ENCODE data around the gene NLRC5.
"Not testable (repeated sequence)": the region's sequence is repeated elsewhere in the genome, so short reads cannot be mapped to it uniquely, and the experiment has no call there.

NLRC5 gene

DNA sequence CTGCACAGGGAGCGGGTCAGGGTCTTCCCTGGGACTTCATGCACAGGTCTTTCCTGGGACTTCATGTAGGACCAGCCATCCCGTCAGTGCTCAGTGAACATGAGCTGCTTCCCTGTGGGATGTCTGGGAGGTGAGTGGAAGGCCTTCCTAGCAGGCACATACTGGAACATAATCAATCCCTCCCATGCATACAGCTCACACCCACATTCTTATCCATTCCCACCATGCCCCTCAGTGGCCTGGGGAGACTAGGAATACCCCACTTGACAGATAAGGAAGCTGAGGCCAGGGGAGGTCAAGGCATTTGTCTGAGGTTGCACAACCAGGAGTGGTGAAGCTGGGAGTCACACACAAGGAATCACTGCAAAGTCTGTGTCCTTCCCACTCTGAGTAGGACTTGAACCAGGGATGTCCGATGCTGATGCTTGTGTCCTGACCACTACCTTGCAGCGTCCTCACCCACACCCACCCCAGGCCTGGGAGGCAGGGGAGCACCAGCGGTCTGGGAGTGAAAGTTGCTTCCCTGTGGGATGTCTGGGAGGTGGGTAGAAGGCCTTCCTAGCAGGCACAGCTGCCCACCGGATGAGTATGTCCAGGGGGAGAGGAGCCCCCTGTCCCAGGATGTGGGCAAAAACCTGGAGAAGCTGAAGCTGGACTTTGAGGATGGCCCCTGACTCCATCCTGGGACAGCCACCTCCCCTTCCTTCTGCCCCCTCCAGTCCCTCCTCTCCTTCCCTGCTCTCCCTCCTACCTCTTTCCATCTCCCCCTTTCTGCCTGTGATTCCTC, 1.0 kb upstream of the NLRC5 start:
- H3K27ac ChIP-seq (ENCODE audit: low read length), result peak overlapping the region; percentile 42; the same call in 1 of the 2 replicates

DNA sequence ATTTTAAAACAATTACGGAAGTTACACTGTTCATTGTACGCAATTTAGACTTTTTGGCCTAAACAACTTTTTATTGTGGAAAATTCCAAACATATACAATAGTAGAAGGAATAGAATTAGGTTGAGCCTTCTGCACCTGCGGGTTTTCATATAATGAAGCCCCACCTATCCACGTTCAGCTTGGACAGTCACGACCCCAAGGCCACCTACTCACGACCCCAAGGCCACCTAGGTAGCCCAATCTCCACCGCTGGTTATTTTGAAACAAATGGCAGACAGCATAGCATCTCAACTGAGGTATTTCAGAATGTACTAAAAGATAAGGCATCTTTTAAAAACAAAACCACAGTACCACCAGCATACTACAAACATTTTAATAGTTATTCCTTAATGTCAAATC, 631 bp downstream of the NLRC5 start:
- H2AFZ ChIP-seq (ENCODE audit: low read depth, low read length), result peak overlapping the region; percentile 87
- peak overlapping the region; percentile 95 for H3K4me2 ChIP-seq (ENCODE audit: insufficient read depth, low read length)
- H3K27me3 ChIP-seq (ENCODE audit: insufficient read depth, low read length, poor library complexity), result no peaks in the 10 kb centered on the region
- H3K36me3 ChIP-seq (ENCODE audit: insufficient read depth, low read length), result no peaks in the 10 kb centered on the region
- peak overlapping the region; percentile 59; the same call in 1 of the 2 replicates for H3K27ac ChIP-seq (ENCODE audit: low read length)
- H3K9ac ChIP-seq (ENCODE audit: low read depth, low read length), result peak overlapping the region; percentile 72
- peaks cover 18% of the 10 kb centered on the region for H3K4me1 ChIP-seq (ENCODE audit: insufficient read depth, low read length)
- peak overlapping the region; percentile 45 to 80; a peak in 3 of 4 replicates for H3K4me3 ChIP-seq (ENCODE audit: low read depth in 1 of 2, low read length in 2 of 2)
- DNase-seq (no peak), ATAC-seq (ENCODE audit: insufficient read depth, low read depth) (no peak)
- TF ChIP-seq CTCF (IDR thresholded peaks at IDR 0.05; ENCODE audit: borderline replicate concordance, extremely low read depth, low read length, poor library complexity, severe bottlenecking) (no peak), EZH2 (IDR thresholded peaks at IDR 0.05; ENCODE audit: borderline replicate concordance, low read depth, low read length, severe bottlenecking) (no peak)
- H3K79me2 ChIP-seq (ENCODE audit: insufficient read depth, low read length), result no peaks in the 10 kb centered on the region
- no peaks in the 10 kb centered on the region for H4K20me1 ChIP-seq (ENCODE audit: insufficient read depth, low read length)
- H3K9me3 ChIP-seq (ENCODE audit: insufficient read depth, low read length, severe bottlenecking), result no peaks in the 10 kb centered on the region

More for the DNA sequence above, 1.0 kb upstream of the NLRC5 start:
- Histone ChIP-seq H3K9me3 (ENCODE audit: insufficient read depth, low read length, severe bottlenecking) (no peaks in the 10 kb centered on the region), H3K4me1 (ENCODE audit: insufficient read depth, low read length) (peaks cover 18% of the 10 kb centered on the region), H3K79me2 (ENCODE audit: insufficient read depth, low read length) (no peaks in the 10 kb centered on the region), H3K27me3 (ENCODE audit: insufficient read depth, low read length, poor library complexity) (no peaks in the 10 kb centered on the region), H2AFZ (ENCODE audit: low read depth, low read length) (peak overlapping the region; percentile 87), H3K4me3 (ENCODE audit: low read depth in 1 of 2, low read length in 2 of 2) (peak overlapping the region in 1 of 2 experiments; percentile 80; a peak in 2 of 4 replicates), H3K4me2 (ENCODE audit: insufficient read depth, low read length) (peak overlapping the region; percentile 95), H4K20me1 (ENCODE audit: insufficient read depth, low read length) (no peaks in the 10 kb centered on the region), H3K36me3 (ENCODE audit: insufficient read depth, low read length) (no peaks in the 10 kb centered on the region), H3K9ac (ENCODE audit: low read depth, low read length) (peak overlapping the region; percentile 72)
- TF ChIP-seq EZH2 (IDR thresholded peaks at IDR 0.05; ENCODE audit: borderline replicate concordance, low read depth, low read length, severe bottlenecking) (no peak), CTCF (IDR thresholded peaks at IDR 0.05; ENCODE audit: borderline replicate concordance, extremely low read depth, low read length, poor library complexity, severe bottlenecking) (no peak)
- no peak for DNase-seq
- ATAC-seq (ENCODE audit: insufficient read depth, low read depth), result no peak

DNA sequence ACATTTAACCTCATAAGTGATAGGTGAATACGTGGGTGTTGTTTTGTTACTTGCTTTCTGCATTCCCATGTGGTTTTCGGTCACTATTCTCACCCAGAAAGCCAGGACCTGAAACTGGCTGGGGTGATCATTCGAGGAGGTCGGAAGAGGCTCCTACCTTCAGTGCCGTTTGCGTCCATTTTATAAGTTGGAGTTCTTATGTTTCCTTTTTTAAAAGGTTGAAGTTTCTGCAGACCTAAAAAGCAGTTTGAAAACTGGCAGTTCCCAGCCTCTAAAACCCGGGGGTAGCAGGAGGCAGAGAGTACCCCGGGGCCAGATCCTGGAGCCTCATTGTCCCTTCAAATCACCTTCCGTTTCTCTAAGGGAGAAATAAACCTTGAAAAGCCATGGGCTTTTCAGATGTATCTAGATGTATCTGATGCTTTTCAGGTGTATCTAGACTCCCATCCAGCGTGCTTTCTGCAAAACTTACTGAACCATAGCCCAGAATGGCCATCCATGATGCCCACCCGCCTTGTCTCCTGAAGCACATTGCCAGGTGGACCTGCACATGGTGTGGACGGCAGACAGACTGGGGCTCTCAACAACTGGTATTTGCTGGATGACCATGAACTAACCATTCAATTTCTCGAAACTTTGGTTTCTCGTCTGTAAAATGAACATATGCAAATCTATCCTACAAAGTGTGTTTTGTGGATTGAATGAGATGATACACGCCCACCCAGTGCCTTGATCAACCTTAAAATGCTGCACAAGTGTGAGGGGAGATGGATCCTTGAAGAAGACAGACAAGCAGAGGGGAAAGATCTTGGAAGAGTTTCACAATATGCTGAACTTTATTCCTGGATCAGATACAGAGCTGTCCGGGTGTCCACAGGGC, 1.3 kb downstream of the NLRC5 start:
- no peaks in the 10 kb centered on the region for H3K27me3 ChIP-seq (ENCODE audit: insufficient read depth, low read length, poor library complexity)
- DNase-seq (no peak), ATAC-seq (ENCODE audit: insufficient read depth, low read depth) (no peak)
- no peaks in the 10 kb centered on the region for H3K36me3 ChIP-seq (ENCODE audit: insufficient read depth, low read length)
- peak overlapping the region; percentile 95 for H3K4me2 ChIP-seq (ENCODE audit: insufficient read depth, low read length)
- H2AFZ ChIP-seq (ENCODE audit: low read depth, low read length), result peak overlapping the region; percentile 87; the same call in 1 of the 2 replicates
- no peaks in the 10 kb centered on the region for H4K20me1 ChIP-seq (ENCODE audit: insufficient read depth, low read length)
- H3K4me3 ChIP-seq (ENCODE audit: low read depth in 1 of 2, low read length in 2 of 2), result peak overlapping the region in 1 of 2 experiments; percentile 80; a peak in 1 of 4 replicates
- no peak for TF ChIP-seq EZH2 (IDR thresholded peaks at IDR 0.05; ENCODE audit: borderline replicate concordance, low read depth, low read length, severe bottlenecking)
- no peaks in the 10 kb centered on the region for H3K9me3 ChIP-seq (ENCODE audit: insufficient read depth, low read length, severe bottlenecking)
- peaks cover 18% of the 10 kb centered on the region for H3K4me1 ChIP-seq (ENCODE audit: insufficient read depth, low read length)
- no peak overlapping the region for H3K27ac ChIP-seq (ENCODE audit: low read length)
- H3K9ac ChIP-seq (ENCODE audit: low read depth, low read length), result no peak overlapping the region; the same call in 1 of the 2 replicates
- no peaks in the 10 kb centered on the region for H3K79me2 ChIP-seq (ENCODE audit: insufficient read depth, low read length)

DNA sequence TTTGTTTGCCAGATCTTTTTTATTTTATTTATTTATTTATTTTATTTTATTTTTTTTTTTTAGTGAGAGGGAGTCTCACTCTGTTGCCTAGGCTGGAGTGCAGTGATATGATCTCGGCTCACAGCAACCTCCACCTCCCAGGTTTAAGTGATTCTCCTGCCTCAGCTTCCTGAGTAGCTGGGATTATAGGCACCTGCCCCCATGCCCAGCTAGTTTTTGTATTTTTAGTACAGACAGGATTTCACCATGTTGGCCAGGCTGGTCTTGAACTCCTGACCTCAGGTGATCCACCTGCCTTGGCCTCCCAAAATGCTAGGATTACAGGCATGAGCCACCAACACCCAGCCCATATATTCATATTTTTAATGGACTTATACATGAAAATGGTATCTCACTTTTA, 3.1 kb downstream of the NLRC5 start:
- H3K27ac ChIP-seq (ENCODE audit: low read length); H3K27me3 ChIP-seq (ENCODE audit: insufficient read depth, low read length, poor library complexity); H3K9me3 ChIP-seq (ENCODE audit: insufficient read depth, low read length, severe bottlenecking); H3K9ac ChIP-seq (ENCODE audit: low read depth, low read length); H3K79me2 ChIP-seq (ENCODE audit: insufficient read depth, low read length); H4K20me1 ChIP-seq (ENCODE audit: insufficient read depth, low read length); H3K4me2 ChIP-seq (ENCODE audit: insufficient read depth, low read length); H3K4me3 ChIP-seq (ENCODE audit: low read depth in 1 of 2, low read length in 2 of 2); H3K36me3 ChIP-seq (ENCODE audit: insufficient read depth, low read length); DNase-seq; ATAC-seq (ENCODE audit: insufficient read depth, low read depth); H2AFZ ChIP-seq (ENCODE audit: low read depth, low read length): not testable (repeated sequence)
- peaks cover 18% of the 10 kb centered on the region for H3K4me1 ChIP-seq (ENCODE audit: insufficient read depth, low read length)

Measured in DND-41 (cell line).